Neutrophil (primary cell): Measurements from ENCODE around the gene SLC27A3.

Experiments used
- H3K27ac ChIP-seq: fragments of 200-600 bp; sonication (generic); 2 replicates; pipeline ENCODE4 v1.5.1; 2016; ENCODE audit warnings: mild to moderate bottlenecking, moderate library complexity
- H3K27me3 ChIP-seq: fragments of 200-600 bp; sonication (generic); 2 replicates; pipeline ENCODE4 v1.6.0; 2016; ENCODE audit warnings: mild to moderate bottlenecking
- H3K36me3 ChIP-seq: fragments of 200-600 bp; sonication (generic); 2 replicates; pipeline ENCODE4 v1.5.1; 2017
- H3K4me1 ChIP-seq, 2 experiments: fragments of 200-600 bp in 1 of 2; sonication (generic) in 1 of 2; 1 replicate in 1 of 2; 2 replicates in 1 of 2; pipeline versions ENCODE4 v1.5.1 to v1.6.1; 2013 to 2016; ENCODE audit warnings: low read depth in 1 of 2, low read length in 1 of 2, mild to moderate bottlenecking in 1 of 2, moderate library complexity in 1 of 2; ENCODE audit not compliant: control insufficient read depth in 1 of 2, insufficient read depth in 1 of 2
- H3K4me3 ChIP-seq, 2 experiments: fragments of 200-600 bp in 1 of 2; sonication (generic) in 1 of 2; 1 replicate in 1 of 2; 2 replicates in 1 of 2; pipeline ENCODE4 v1.5.1; 2013 to 2016; ENCODE audit warnings: low read depth in 1 of 2, low read length in 1 of 2, mild to moderate bottlenecking in 1 of 2, moderate library complexity in 1 of 2
- H3K9me3 ChIP-seq: fragments of 200-600 bp; sonication (generic); 2 replicates; pipeline ENCODE4 v1.5.1; 2016
- CTCF ChIP-seq: fragments of 200-600 bp; sonication (generic); IDR thresholded peaks from 2 replicates; pipeline ENCODE4 v1.5.1; 2016; ENCODE audit warnings: antibody characterized with exemption

SLC27A3 gene

DNA sequence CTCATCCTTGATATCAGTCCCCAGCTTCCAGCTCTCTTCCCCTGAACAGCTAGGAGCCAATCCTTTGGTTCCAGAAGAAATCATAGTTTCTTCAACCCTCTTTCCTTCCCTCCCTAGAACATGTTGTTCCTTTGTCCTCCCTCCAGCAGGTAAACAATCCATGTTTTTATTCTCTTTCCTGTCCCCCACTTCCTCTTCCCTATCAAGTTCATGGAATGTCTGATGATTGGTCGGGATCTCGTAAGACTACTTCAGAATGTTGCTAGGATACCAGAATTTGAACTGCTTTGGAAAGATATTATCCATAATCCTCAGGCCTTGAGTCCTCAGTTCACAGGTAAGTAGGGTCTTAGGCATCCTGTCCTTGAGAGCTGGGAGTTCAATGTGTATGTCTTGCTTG is 23.1 kb upstream of the SLC27A3 start:
- no peak overlapping the region for H3K27ac ChIP-seq
- peaks cover 90% of the 10 kb centered on the region for H3K36me3 ChIP-seq
- H3K4me1 ChIP-seq: no peaks in the 10 kb centered on the region
- TF ChIP-seq CTCF: no peak
- H3K27me3 ChIP-seq: no peaks in the 10 kb centered on the region
- H3K9me3 ChIP-seq: no peaks in the 10 kb centered on the region
- H3K4me3 ChIP-seq: no peak overlapping the region

DNA sequence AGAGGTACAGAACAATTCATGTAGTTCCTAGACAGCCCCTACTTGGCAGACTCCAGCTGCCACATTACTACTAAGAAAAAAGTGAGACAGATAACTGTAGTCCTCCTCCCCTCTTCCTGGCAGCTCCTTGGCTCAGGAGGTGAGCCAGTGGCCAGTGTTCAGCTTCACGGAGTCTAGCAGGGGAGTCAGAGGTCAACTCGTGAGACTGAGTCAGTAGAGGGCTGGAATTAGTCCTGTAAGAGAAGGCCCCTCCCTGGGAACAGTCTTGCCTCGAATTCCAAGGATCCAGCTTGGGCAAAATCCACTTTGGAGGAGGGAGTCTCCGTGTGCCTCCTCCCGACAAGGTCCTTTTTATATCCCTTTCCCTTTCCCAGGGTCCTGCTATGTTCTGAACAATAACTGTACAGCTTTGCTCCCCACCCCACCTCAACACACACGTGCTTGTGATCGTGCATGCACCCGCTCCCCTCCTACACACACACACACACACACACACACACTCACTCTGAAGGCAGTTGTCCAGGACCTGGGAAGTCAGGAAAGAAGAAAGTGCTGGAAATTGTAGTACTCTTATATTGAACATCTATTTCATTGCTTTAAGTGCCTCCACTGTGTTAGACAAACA is 22.5 kb upstream of the SLC27A3 start:
- Histone ChIP-seq H3K27ac (no peak overlapping the region), H3K9me3 (no peaks in the 10 kb centered on the region), H3K4me1 (no peaks in the 10 kb centered on the region), H3K36me3 (peaks cover 90% of the 10 kb centered on the region), H3K4me3 (no peak overlapping the region), H3K27me3 (no peaks in the 10 kb centered on the region)
- TF ChIP-seq CTCF: no peak

- H3K27ac ChIP-seq: no peak overlapping the region
These were observed 20.9 kb upstream of the SLC27A3 start for GRCh38 chr1:153754266-153754665.

GRCh38 chr1:153760440-153760839 is 14.8 kb upstream of the SLC27A3 start:
- no peaks in the 10 kb centered on the region for H3K9me3 ChIP-seq
- H3K4me3 ChIP-seq: no peak overlapping the region
- no peaks in the 10 kb centered on the region for H3K4me1 ChIP-seq
- H3K27ac ChIP-seq: no peak overlapping the region
- TF ChIP-seq CTCF: no peak
- peaks cover 98% of the 10 kb centered on the region for H3K36me3 ChIP-seq
- H3K27me3 ChIP-seq: no peaks in the 10 kb centered on the region

More at GRCh38 chr1:153754266-153754665, 20.9 kb upstream of the SLC27A3 start:
- no peaks in the 10 kb centered on the region for H3K27me3 ChIP-seq
- no peaks in the 10 kb centered on the region for H3K9me3 ChIP-seq
- no peak for TF ChIP-seq CTCF
- no peak overlapping the region for H3K4me3 ChIP-seq
- H3K36me3 ChIP-seq: peaks cover 91% of the 10 kb centered on the region
- H3K4me1 ChIP-seq: no peaks in the 10 kb centered on the region

- H3K27ac ChIP-seq: no peak overlapping the region
- no peaks in the 10 kb centered on the region for H3K27me3 ChIP-seq
- H3K4me3 ChIP-seq: no peak overlapping the region
- no peaks in the 10 kb centered on the region for H3K9me3 ChIP-seq
- no peak for TF ChIP-seq CTCF
- H3K36me3 ChIP-seq: peaks cover 97% of the 10 kb centered on the region
- no peaks in the 10 kb centered on the region for H3K4me1 ChIP-seq
These were observed 11.6 kb upstream of the SLC27A3 start for GRCh38 chr1:153763365-153764225.
